HUES6 (cell line): ENCODE data around the gene C10orf120.

Experiments
- H3K27ac ChIP-seq: 2 replicates; pipeline ENCODE4 v1.7.0; 2013; ENCODE audit warnings: low read depth, mild to moderate bottlenecking, low read length, inconsistent platforms
- H3K27me3 ChIP-seq: 2 replicates; pipeline ENCODE4 v1.6.1; 2013; ENCODE audit warnings: low read length; ENCODE audit not compliant: control insufficient read depth, insufficient read depth
- H3K36me3 ChIP-seq: 2 replicates; pipeline ENCODE4 v1.6.1; 2013; ENCODE audit warnings: low read length; ENCODE audit not compliant: control insufficient read depth, insufficient read depth
- H3K4me1 ChIP-seq: 2 replicates; pipeline ENCODE4 v1.6.1; 2013; ENCODE audit warnings: low read length; ENCODE audit not compliant: control insufficient read depth, insufficient read depth
- H3K4me3 ChIP-seq: 2 replicates; pipeline ENCODE4 v1.5.1; 2013; ENCODE audit warnings: low read depth, low read length
- H3K9ac ChIP-seq: one replicate; pipeline ENCODE4 v1.6.1; 2013; ENCODE audit warnings: mild to moderate bottlenecking, low read length
- H3K9me3 ChIP-seq: 2 replicates; pipeline ENCODE4 v1.6.1; 2013; ENCODE audit warnings: low read depth, low read length; ENCODE audit not compliant: control insufficient read depth, insufficient read depth

C10orf120 gene

DNA sequence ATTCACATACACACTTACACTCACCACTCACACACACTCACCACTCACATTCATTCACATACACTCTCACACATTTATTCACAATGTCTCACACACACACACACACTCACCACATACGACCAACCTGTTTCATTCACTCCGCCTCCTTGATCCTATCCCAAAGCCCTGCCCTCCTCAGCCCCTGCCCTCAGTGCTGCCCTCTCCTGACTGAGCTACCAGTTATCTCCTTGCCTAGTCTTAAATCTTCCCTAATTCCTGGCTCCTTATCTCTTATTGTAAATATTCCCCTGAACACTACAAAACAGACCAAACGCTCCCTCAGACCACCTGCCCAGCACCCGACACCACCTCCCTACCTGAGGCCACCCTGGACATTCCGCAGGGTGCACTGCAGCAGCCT, 26.1 kb upstream of the C10orf120 start:
- no peaks in the 10 kb centered on the region for H3K4me1 ChIP-seq
- H3K9ac ChIP-seq = no peak overlapping the region
- no peaks in the 10 kb centered on the region for H3K36me3 ChIP-seq
- no peaks in the 10 kb centered on the region for H3K9me3 ChIP-seq
- no peak overlapping the region for H3K27ac ChIP-seq
- H3K4me3 ChIP-seq = no peak overlapping the region
- H3K27me3 ChIP-seq = 0 out of 2 replicates have a peak, but pooled peaks cover 9% of the 10 kb centered on the region

DNA sequence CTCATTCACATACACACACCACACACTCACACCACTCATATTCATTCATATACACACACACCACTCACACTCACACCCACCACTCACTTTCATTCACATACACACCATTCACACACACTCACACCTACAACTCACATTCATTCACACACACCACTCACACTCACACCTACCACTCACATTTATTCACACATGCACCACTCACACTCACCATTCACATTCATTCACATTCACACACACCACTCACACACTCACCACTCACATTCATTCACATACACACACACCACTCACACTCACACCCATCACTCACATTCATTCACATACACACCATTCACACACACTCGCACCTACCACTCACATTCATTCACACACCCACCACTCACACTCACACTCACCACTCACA, 25.4 kb upstream of the C10orf120 start:
- Histone ChIP-seq H3K9me3 (no peaks in the 10 kb centered on the region), H3K9ac (no peak overlapping the region), H3K27me3 (0 out of 2 replicates have a peak, but pooled peaks cover 9% of the 10 kb centered on the region), H3K36me3 (no peaks in the 10 kb centered on the region), H3K4me3 (no peak overlapping the region), H3K27ac (no peak overlapping the region), H3K4me1 (no peaks in the 10 kb centered on the region)

DNA sequence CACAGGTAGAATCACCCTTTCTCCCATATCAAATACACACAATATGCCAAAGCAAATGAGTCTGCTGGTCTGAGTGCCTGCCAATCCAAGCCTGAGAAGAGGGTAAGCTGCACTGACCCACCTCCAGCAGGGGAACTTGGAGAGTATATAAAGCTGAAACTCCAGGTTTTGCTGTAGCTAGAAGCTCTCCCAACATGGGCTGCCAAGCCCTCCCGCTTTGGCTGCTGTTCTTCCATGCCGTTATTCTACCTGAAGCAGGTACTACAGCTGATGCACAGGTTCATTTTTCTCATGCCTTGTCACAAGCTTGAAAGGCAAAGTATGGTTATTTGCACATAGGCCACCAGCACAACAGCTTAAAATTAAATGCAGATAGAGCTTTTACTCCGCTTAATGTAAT, 21.5 kb upstream of the C10orf120 start:
- H3K4me3 ChIP-seq = no peak overlapping the region
- H3K4me1 ChIP-seq = no peaks in the 10 kb centered on the region
- 0 out of 2 replicates have a peak, but pooled peaks cover 9% of the 10 kb centered on the region for H3K27me3 ChIP-seq
- no peak overlapping the region for H3K9ac ChIP-seq
- no peaks in the 10 kb centered on the region for H3K36me3 ChIP-seq
- H3K9me3 ChIP-seq = no peaks in the 10 kb centered on the region
- no peak overlapping the region for H3K27ac ChIP-seq

DNA sequence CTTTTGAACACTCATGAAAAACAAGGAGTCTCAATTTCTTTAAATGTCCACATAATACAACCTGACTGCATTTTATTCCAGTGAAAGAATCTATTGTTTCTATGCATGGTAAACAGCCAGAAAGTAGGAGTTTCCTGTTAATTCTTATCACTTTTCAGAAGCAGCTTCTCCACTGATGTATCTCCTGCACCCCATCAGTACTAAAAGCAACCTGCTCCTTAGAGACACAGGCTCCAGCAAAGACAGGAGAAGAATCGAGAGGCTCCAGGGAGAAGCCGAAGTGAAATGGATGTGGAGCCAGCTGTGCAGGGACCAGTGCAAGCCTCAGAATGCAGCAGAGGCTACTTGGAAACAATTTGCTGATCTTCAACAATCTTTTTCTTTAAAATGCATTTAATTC, 16.4 kb upstream of the C10orf120 start:
- Histone ChIP-seq H3K9ac (no peak overlapping the region), H3K4me1 (no peaks in the 10 kb centered on the region), H3K36me3 (no peaks in the 10 kb centered on the region), H3K27ac (no peak overlapping the region), H3K9me3 (no peaks in the 10 kb centered on the region), H3K27me3 (peaks cover 9% of the 10 kb centered on the region; the same call in 1 of the 2 replicates), H3K4me3 (no peak overlapping the region)

DNA sequence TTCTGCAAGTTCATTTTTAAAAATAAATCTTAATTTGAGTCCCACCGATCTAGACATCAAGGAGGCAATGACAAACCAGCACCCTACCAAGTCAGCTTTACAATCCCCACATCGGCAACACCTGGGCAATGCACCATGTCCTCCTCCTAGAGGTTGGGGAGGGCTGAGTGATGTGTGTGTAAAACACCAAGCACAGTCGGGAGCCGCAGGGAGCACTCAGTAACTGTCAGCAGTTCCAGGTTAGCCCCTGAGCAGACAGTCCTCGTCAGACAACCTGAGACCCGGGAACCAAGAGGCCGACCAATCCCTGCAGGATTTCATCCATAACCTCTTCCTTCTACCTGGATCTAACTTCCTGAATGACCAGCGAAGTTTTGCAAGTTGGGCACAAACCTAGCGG, 15.9 kb upstream of the C10orf120 start:
- H3K9ac ChIP-seq = no peak overlapping the region
- no peak overlapping the region for H3K4me3 ChIP-seq
- no peak overlapping the region for H3K27ac ChIP-seq
- no peaks in the 10 kb centered on the region for H3K9me3 ChIP-seq
- H3K27me3 ChIP-seq = peaks cover 7% of the 10 kb centered on the region; the same call in 1 of the 2 replicates
- no peaks in the 10 kb centered on the region for H3K4me1 ChIP-seq
- no peaks in the 10 kb centered on the region for H3K36me3 ChIP-seq

DNA sequence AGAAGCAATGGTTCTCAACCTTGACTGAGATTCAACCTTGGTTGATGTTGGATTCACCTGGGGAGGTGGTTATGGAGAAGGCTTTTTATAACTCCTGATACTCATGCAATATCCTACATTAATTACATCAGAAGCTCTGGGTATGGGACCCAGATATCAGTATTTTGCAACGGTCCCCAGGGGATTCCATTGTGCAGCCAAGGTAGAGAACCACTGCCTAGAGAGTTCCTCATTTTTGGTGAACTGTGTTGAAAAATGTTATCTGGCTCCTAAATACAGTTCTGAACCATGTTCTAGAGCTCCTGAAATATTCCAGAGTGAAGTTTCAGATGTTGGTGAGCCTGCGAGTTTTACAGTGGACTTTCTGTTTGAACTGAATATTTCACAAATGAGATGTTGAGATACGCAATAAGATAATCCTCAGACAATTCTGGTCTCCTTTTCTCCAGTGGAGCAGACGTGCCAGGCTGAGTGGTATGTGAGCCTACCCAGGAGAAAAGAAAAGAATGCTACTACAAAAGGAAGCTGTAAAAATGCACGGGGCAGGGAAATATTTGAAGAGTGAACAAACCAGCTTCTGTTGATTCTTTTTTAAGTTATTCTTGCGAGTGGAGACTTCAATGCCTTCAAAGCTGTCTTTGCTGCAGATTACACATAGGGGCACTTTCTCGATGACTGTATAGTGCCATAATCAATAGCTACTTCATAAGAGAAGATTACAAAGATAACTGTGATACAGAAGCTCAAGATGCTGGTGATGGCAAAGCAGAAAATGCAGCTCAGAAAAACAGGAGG, 13.6 kb upstream of the C10orf120 start:
- no peaks in the 10 kb centered on the region for H3K36me3 ChIP-seq
- 0 out of 2 replicates have a peak, but pooled peaks cover 3% of the 10 kb centered on the region for H3K4me1 ChIP-seq
- H3K4me3 ChIP-seq = no peak overlapping the region
- H3K27ac ChIP-seq = no peak overlapping the region
- no peak overlapping the region for H3K9ac ChIP-seq
- peaks cover 7% of the 10 kb centered on the region; the same call in 1 of the 2 replicates for H3K27me3 ChIP-seq
- no peaks in the 10 kb centered on the region for H3K9me3 ChIP-seq

DNA sequence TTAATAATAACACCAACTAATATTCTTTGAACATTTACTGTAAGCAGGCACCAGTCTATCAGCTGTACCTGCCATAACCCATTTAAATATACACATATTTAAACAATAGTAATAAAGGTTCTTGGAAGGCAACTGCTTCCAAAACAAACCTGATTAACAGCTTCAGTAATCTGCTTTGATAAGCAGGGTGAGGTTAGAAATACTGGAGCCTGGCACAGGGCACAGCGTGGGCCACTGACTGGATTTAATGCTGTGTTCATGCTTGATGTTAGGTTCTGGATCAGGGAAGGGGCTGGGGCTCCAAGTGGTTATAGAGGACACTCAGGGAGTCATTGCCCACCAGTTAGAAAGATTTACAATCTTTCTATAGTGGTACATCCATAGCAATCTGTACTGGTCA, 10.9 kb upstream of the C10orf120 start:
- H3K27me3 ChIP-seq = peaks cover 7% of the 10 kb centered on the region; the same call in 1 of the 2 replicates
- H3K4me3 ChIP-seq = no peak overlapping the region
- no peaks in the 10 kb centered on the region for H3K9me3 ChIP-seq
- H3K4me1 ChIP-seq = peaks cover 10% of the 10 kb centered on the region; the same call in 1 of the 2 replicates
- H3K27ac ChIP-seq = no peak overlapping the region
- H3K36me3 ChIP-seq = no peaks in the 10 kb centered on the region
- no peak overlapping the region for H3K9ac ChIP-seq

DNA sequence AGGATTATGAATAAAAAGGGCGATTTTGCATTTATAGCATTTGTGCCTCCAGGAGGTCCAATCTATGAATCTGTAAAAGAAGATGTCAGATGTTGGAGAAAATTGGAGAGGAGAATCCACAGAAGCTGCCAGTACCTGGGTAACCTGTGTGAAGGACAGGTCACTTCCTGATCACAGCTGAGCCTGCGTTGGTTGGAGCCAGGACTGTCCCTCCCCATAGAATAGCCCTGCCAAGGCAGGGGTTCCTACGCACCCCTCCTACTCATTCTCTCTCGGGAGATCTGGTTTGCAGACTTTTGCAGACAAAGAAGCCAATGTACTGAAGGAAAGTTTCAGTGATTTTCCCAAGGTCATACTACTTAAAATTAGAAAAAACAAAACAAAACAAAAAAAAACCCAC, 10.3 kb upstream of the C10orf120 start:
- Histone ChIP-seq H3K36me3 (no peaks in the 10 kb centered on the region), H3K4me3 (no peak overlapping the region), H3K4me1 (peaks cover 10% of the 10 kb centered on the region; the same call in 1 of the 2 replicates), H3K27ac (no peak overlapping the region), H3K9me3 (no peaks in the 10 kb centered on the region), H3K9ac (no peak overlapping the region), H3K27me3 (peaks cover 7% of the 10 kb centered on the region; the same call in 1 of the 2 replicates)

DNA sequence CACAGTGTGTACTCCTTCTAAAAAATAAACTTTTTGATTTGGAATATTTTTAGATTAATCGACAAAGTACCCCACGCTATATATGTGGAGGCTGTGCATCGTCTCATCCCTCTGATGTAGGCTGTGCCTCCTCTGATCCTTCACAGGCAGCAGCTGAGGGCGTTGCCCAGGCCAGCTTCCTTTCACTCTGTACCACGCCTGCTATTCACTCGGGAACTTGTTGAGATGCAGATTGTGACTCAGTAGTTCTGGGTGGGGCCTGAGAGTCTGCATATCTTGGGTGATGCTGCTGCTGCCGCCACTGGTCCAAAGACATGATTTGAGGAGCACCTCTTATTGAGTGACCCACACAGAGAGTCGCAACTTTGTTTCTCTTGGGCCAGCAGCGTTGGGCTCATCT, 7.9 kb upstream of the C10orf120 start:
- H3K9ac ChIP-seq = no peak overlapping the region
- no peak overlapping the region for H3K27ac ChIP-seq
- H3K27me3 ChIP-seq = peaks cover 7% of the 10 kb centered on the region; the same call in 1 of the 2 replicates
- no peak overlapping the region for H3K4me3 ChIP-seq
- no peaks in the 10 kb centered on the region for H3K9me3 ChIP-seq
- peaks cover 10% of the 10 kb centered on the region; the same call in 1 of the 2 replicates for H3K4me1 ChIP-seq
- H3K36me3 ChIP-seq = no peaks in the 10 kb centered on the region

DNA sequence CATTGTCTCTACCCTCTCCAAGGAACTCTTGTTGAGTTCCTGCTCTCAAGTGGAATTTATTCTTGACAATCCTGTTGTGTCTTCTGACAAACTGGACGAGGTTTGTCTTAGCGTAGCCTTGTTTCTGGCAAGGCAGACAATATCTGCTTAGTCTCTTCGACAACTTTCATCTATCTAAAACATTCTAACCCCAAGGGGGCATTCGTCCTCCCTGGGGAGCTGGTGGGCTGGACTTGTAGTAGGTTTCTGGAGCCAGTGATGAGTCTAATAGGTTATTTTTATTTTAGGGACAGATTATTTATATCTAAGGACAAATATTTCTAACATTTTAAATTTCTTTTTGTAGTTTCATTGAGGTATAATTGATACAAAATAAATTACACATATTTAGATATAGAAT, 7.3 kb upstream of the C10orf120 start:
- no peak overlapping the region for H3K4me3 ChIP-seq
- peaks cover 4% of the 10 kb centered on the region; the same call in 1 of the 2 replicates for H3K27me3 ChIP-seq
- H3K36me3 ChIP-seq = no peaks in the 10 kb centered on the region
- no peak overlapping the region for H3K27ac ChIP-seq
- H3K4me1 ChIP-seq = peaks cover 10% of the 10 kb centered on the region; the same call in 1 of the 2 replicates
- no peaks in the 10 kb centered on the region for H3K9me3 ChIP-seq
- H3K9ac ChIP-seq = no peak overlapping the region

DNA sequence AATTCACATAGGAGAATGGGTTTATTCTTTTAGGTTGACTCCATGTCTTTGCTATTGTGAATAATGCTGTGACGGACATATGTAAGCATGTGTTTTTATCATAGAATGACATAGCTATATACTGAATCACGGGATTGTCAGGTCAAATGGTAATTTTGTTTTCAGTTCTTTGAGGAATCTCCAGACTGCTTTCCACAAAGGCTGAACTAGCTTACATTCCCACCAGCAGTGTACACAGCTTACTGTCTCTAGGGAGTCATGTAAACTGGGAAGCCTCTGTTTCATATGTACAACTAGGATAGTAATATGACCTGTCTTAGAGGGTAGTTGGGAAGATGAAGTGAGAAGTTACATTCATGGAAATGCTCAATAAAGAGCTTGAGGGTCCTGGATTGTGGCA, 6.8 kb upstream of the C10orf120 start:
- Histone ChIP-seq H3K27me3 (no peaks in the 10 kb centered on the region), H3K9ac (no peak overlapping the region), H3K4me1 (peaks cover 10% of the 10 kb centered on the region; the same call in 1 of the 2 replicates), H3K4me3 (no peak overlapping the region), H3K27ac (no peak overlapping the region), H3K36me3 (no peaks in the 10 kb centered on the region), H3K9me3 (no peaks in the 10 kb centered on the region)
